Left lung (tissue), 10 donors: Measurements from ENCODE around the gene PPP3R1. TPM values are rescaled to one million over a fixed set of nuclear protein-coding genes. Genes with fewer than 3 reads are reported as not detected.

Experiments used
- ATAC-seq: fragments of 200-7000 bp; cut with Tn5 transposase; one replicate; pipeline ENCODE4 v1.9.1; 2020; ENCODE audit warnings: moderate library complexity
- DNase-seq, 4 donors: peaks; one replicate each; pipeline ENCODE4 v3.0.0-alpha.2; 2013 to 2020
- H3K27ac ChIP-seq, 2 donors: fragments of 200-600 bp; sonication (generic) in 1 of 2; one replicate each; pipeline versions ENCODE4 v1.5.0 to v1.8.0; 2020 to 2021
- H3K27me3 ChIP-seq, 2 donors: fragments of 200-600 bp; sonication (generic) in 1 of 2; one replicate each; pipeline versions ENCODE4 v1.5.0 to v1.8.0; 2020 to 2021
- H3K36me3 ChIP-seq, 2 donors: fragments of 200-600 bp; sonication (generic) in 1 of 2; one replicate each; pipeline versions ENCODE4 v1.5.0 to v1.8.0; 2020 to 2021
- H3K4me1 ChIP-seq, 2 donors: fragments of 200-600 bp; one replicate each; pipeline ENCODE4 v1.8.0; 2021
- H3K4me3 ChIP-seq, 2 donors: fragments of 200-600 bp; sonication (generic) in 1 of 2; one replicate each; pipeline versions ENCODE4 v1.5.0 to v1.8.0; 2020 to 2021; ENCODE audit warnings: mild to moderate bottlenecking in 1 of 2
- H3K9me3 ChIP-seq, 2 donors: fragments of 200-600 bp; sonication (generic) in 1 of 2; one replicate each; pipeline versions ENCODE4 v1.5.0 to v1.8.0; 2020 to 2021
- CTCF ChIP-seq, 2 donors: fragments of 200-600 bp; sonication (generic) in 1 of 2; IDR thresholded peaks; one replicate each; pipeline versions ENCODE4 v1.5.0 to v1.8.0; 2021; ENCODE audit warnings: antibody characterized with exemption in 2 of 2
- intact Hi-C, 2 donors: fragments of 100-400 bp; cut with DNase I; formaldehyde crosslinking; loops; one replicate each; pipeline versions ENCODE4 v1.11.2 to v1.14.2; 2022
- polyA plus RNA-seq, 6 donors: library from polyadenylated mRNA; unstranded; fragments of 120-200 nt; gene quantifications; one replicate each; pipeline ENCODE4 v1.2.1, GENCODE V29; 2013; ENCODE audit not compliant: insufficient read length in 6 of 6
- total RNA-seq, 2 donors: library from RNA; stranded (reverse); fragmentation: NEBNext Ultra II Directional; extraction: Animal tissue kit (Norgen Biotek cat#: 25700); gene quantifications; one replicate each; pipeline ENCODE4 v1.2.1, GENCODE V29; 2021
- donor health status: DM: no; HTN: yes; CAD: no.
- donor health status: DM: no; HTN: no; CAD: no.

The PPP3R1 gene
- total and polyA plus RNA-seq, 8 donors: 50.2 to 74.2 (median 66.9) TPM

- ATAC-seq (peak; percentile 16), DNase-seq (peak in 1 of 4 donors; percentile 24)
- Histone ChIP-seq H3K9me3 (no peaks in the 10 kb centered on the region), H3K4me1 (peaks cover 15 to 53% of the 10 kb centered on the region in 2 donors), H3K27me3 (no peaks in the 10 kb centered on the region), H3K27ac (peak overlapping the region; percentile 96 to 99), H3K4me3 (peak overlapping the region; percentile 75 to 81), H3K36me3 (no peaks in the 10 kb centered on the region)
- intact Hi-C loops: no loop called here
- no peak for TF ChIP-seq CTCF (IDR thresholded peaks at IDR 0.05)
Observed at GRCh38 chr2:68253219-68254068, 1.1 kb upstream of the PPP3R1 start.

GRCh38 chr2:68251855-68252399 lies 405 bp downstream of the PPP3R1 start:
- ATAC-seq (peak; percentile 1), DNase-seq (peak in 3 of 4 donors; percentile 23 to 87 (median 45))
- H3K9me3 ChIP-seq: no peaks in the 10 kb centered on the region
- TF ChIP-seq CTCF (IDR thresholded peaks at IDR 0.05): no peak
- peak overlapping the region; percentile 96 to 99 for H3K27ac ChIP-seq
- peaks cover 15 to 68% of the 10 kb centered on the region in 2 donors for H3K4me1 ChIP-seq
- peak overlapping the region; percentile 75 to 81 for H3K4me3 ChIP-seq
- H3K36me3 ChIP-seq: no peaks in the 10 kb centered on the region
- no peaks in the 10 kb centered on the region for H3K27me3 ChIP-seq
- intact Hi-C loops: no loop called here

- intact Hi-C loops: no loop called here
Observed at GRCh38 chr2:68251187-68251854, 1.0 kb downstream of the PPP3R1 start.

GRCh38 chr2:68250652-68251186 lies 1.6 kb downstream of the PPP3R1 start:
- H3K9me3 ChIP-seq: no peaks in the 10 kb centered on the region
- intact Hi-C loops: no loop called here
- peak overlapping the region; percentile 75 to 81 for H3K4me3 ChIP-seq
- peak overlapping the region; percentile 96 to 99 for H3K27ac ChIP-seq
- no peaks in the 10 kb centered on the region for H3K36me3 ChIP-seq
- peaks cover 19 to 78% of the 10 kb centered on the region in 2 donors for H3K4me1 ChIP-seq
- DNase-seq: peak in 1 of 4 donors; percentile 83
- TF ChIP-seq CTCF (IDR thresholded peaks at IDR 0.05): no peak
- no peak for ATAC-seq
- no peaks in the 10 kb centered on the region for H3K27me3 ChIP-seq

More at GRCh38 chr2:68251187-68251854, 1.0 kb downstream of the PPP3R1 start:
- no peaks in the 10 kb centered on the region for H3K27me3 ChIP-seq
- TF ChIP-seq CTCF (IDR thresholded peaks at IDR 0.05): peak; percentile 54 to 57
- peaks cover 19 to 74% of the 10 kb centered on the region in 2 donors for H3K4me1 ChIP-seq
- ATAC-seq (peak; percentile 71), DNase-seq (peak; percentile 63 to 87 (median 70))
- peak overlapping the region; percentile 96 to 99 for H3K27ac ChIP-seq
- H3K36me3 ChIP-seq: no peaks in the 10 kb centered on the region
- H3K9me3 ChIP-seq: no peaks in the 10 kb centered on the region
- H3K4me3 ChIP-seq: peak overlapping the region; percentile 75 to 81
